ENCODE measurements around the gene MARCKS.

The MARCKS gene

GRCh38 chr6:113854531-113855499 is 2.3 kb upstream of the MARCKS start:
- peak; percentile 84 for DNase-seq

DNA sequence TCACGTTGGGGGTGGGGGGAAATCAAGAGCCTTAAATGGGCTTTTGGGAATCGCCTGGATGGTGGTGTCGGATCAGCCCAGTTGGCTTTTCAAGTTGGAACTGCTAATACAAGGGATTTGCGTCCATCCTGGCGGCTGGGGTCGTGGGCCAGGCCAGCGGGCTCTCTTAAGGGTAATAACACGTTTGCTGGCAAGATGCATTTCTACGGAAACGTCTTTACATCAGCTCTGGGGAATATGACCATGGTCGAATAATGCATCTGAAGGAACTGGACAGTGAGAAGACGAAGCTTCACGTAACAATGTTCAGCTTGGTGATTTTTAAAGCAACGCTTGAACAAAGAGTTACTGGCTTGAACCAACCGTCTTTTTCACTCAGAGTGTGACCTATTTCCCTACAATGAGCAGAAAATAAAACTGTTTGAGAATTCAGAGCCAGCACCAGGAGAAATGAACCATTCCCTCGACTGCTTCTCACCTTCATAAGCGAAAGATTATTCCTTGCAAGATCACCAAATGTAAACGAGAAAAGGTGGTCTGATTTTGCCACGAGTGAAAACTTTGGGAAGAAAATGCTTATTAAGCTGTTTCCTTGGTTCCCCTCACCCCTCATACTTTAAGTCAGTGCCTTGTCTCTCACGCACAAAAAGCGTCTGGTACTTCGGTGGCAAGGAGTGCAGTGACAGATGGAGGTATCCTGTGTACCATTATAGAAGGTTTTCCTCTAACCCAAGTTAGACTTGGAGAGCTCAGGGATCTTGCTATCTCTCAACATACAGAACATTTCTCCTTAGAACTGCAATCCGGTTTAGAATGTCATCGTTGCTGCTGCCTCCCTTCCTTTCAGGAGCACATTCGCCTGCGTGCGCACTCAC is 1.4 kb upstream of the MARCKS start:
- DNase-seq, result peak; percentile 73

DNA sequence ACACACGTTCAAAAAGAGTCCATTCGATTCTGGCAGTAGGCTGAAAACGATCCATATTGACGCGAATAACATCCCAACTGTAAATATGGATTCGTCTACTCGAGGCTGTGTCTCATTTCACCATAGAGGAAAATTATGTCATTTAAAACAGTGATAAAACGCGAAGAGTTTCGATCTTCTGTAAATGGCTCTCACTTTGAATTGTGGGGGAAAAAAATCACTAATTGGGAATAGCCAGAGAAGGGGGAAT is 845 bp upstream of the MARCKS start:
- DNase-seq, result no peak

GRCh38 chr6:113857556-113858479 is 673 bp downstream of the MARCKS start:
- peak; percentile 16 for DNase-seq

GRCh38 chr6:113858480-113859348 is 1.6 kb downstream of the MARCKS start:
- DNase-seq, result peak; percentile 50

DNA sequence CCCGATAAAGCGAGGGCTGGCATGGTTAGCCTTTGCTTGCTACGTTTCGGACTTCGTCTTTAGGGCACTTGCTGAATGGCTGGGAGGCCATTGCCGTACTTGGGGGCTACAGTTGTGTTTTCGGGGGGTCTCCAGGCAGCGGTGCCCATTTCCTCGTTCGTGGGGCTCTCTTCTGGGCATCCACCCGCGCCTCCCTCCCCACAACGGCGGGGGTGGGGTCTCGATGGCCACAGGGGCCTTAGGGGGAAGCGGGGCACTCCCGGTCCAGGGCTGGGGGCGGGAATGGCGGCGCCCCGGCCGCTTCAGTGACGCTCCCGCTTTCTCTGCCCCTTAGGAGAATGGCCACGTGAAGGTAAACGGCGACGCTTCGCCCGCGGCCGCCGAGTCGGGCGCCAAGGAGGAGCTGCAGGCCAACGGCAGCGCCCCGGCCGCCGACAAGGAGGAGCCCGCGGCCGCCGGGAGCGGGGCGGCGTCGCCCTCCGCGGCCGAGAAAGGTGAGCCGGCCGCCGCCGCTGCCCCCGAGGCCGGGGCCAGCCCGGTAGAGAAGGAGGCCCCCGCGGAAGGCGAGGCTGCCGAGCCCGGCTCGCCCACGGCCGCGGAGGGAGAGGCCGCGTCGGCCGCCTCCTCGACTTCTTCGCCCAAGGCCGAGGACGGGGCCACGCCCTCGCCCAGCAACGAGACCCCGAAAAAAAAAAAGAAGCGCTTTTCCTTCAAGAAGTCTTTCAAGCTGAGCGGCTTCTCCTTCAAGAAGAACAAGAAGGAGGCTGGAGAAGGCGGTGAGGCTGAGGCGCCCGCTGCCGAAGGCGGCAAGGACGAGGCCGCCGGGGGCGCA is 2.4 kb downstream of the MARCKS start:
- DNase-seq, result no peak

DNA sequence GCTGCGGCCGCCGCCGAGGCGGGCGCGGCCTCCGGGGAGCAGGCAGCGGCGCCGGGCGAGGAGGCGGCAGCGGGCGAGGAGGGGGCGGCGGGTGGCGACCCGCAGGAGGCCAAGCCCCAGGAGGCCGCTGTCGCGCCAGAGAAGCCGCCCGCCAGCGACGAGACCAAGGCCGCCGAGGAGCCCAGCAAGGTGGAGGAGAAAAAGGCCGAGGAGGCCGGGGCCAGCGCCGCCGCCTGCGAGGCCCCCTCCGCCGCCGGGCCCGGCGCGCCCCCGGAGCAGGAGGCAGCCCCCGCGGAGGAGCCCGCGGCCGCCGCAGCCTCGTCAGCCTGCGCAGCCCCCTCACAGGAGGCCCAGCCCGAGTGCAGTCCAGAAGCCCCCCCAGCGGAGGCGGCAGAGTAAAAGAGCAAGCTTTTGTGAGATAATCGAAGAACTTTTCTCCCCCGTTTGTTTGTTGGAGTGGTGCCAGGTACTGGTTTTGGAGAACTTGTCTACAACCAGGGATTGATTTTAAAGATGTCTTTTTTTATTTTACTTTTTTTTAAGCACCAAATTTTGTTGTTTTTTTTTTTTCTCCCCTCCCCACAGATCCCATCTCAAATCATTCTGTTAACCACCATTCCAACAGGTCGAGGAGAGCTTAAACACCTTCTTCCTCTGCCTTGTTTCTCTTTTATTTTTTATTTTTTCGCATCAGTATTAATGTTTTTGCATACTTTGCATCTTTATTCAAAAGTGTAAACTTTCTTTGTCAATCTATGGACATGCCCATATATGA is 3.2 kb downstream of the MARCKS start:
- DNase-seq, result no peak

- no peak for DNase-seq
These were observed 5.0 kb downstream of the MARCKS start for GRCh38 chr6:113862112-113862511.

GRCh38 chr6:113870917-113871316 is 13.8 kb downstream of the MARCKS start:
- DNase-seq, result no peak

DNA sequence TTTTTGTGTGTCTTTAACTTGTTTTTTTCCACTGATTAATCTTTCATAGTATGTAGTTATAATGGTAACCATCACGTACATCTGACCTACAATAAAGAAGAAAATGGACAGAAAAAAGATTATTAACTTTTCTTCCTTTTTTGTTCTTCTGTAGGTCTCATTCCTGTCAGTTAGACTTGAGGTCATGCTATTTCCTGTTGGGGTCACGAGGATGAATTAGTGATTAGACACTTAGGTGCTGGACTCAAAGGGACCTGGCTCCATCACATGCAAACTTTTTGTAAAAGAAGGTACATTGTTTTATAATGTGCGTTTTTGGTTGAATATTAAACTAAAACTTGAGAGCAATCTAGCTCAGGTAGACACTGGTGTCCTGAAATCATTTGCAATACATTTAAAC is 14.8 kb downstream of the MARCKS start:
- no peak for DNase-seq

- DNase-seq, result no peak
These were observed 16.0 kb downstream of the MARCKS start for GRCh38 chr6:113873043-113873667.

DNA sequence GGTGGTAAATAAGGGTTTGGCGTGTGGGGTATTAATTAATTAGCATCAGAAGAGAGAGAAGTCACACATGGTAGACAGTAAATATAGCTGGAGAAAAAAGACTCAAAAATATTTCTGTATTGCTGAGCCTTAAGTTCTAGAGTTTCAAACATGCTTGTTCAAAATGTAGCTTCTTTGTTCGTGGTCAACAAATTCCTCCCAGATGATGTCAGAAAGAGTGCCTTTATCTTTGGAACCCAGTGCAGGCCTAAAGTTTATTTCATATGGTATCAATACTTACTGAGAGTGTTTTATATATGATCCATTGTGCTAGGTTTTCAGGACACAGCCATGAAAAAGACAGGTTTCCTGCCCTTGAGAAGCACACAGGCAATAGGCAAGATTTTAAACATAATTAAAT is 18.3 kb downstream of the MARCKS start:
- DNase-seq, result no peak

DNA sequence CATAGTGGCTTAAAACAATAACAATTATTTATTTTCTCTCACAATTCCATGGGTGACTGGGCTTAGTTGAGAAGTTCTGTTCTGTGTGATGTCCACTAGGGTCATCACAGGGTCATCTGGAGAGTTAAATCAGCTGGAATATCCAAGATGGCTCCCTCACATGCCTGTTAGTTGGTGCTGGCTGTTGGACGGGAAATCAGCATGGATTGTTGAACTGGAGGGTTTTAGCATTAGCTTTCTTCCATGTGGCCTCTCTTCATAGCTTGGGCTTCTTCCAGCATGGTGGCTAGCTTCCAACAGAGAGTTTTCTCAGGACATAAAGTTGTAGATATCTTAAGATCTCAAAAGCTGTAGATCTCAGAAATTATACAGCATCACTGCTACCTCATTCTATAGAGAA is 19.6 kb downstream of the MARCKS start:
- no peak for DNase-seq

GRCh38 chr6:113879186-113880096 is 22.3 kb downstream of the MARCKS start:
- DNase-seq, result peak; percentile 66

GRCh38 chr6:113881478-113881980 is 24.4 kb downstream of the MARCKS start:
- no peak for DNase-seq

- DNase-seq, result no peak
These were observed 25.3 kb downstream of the MARCKS start for GRCh38 chr6:113882336-113883022.

DNA sequence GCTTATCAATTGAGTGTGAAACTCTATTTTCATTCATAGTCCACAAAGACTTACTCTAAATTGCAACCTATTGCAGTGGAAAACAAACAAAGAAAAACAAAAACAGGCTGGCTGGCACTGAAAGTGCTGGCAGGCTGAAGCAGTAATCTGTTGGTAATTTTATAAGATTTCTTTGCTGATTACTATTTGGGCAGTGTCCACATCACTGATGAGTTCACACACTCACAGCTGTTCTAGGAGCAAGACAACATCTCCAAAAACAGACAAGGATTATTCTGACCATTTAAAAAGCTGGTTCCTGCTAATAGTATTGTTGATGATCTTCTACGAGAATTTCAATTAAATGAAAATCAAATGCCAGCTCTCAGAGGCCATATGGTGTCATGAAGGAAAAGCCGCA is 26.9 kb downstream of the MARCKS start:
- DNase-seq, result peak; percentile 15

GRCh38 chr6:113886512-113886911 is 29.4 kb downstream of the MARCKS start:
- DNase-seq, result no peak

Measured in NCI-H446 treated with DMSO at 0.1 percent for 48 hours (cell line).